T-helper 1 cell (primary cell): ENCODE data around the gene USE1.
"Not testable (repeated sequence)": the region's sequence is repeated elsewhere in the genome, so short reads cannot be mapped to it uniquely, and the experiment has no call there.

Experiments
- DNase-seq, 5 donors: peaks; one replicate each; pipeline ENCODE4 v3.0.0-alpha.2; 2012 to 2020
- total RNA-seq, 4 donors: gene quantifications; one replicate each; lab custom pipeline; 2026; lab: John Stamatoyannopoulos, UW

Gene USE1, protein sequence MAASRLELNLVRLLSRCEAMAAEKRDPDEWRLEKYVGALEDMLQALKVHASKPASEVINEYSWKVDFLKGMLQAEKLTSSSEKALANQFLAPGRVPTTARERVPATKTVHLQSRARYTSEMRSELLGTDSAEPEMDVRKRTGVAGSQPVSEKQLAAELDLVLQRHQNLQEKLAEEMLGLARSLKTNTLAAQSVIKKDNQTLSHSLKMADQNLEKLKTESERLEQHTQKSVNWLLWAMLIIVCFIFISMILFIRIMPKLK
- 13.4 to 20.5 (median 16.7) reads per million in 4 donors for total RNA-seq

DNA sequence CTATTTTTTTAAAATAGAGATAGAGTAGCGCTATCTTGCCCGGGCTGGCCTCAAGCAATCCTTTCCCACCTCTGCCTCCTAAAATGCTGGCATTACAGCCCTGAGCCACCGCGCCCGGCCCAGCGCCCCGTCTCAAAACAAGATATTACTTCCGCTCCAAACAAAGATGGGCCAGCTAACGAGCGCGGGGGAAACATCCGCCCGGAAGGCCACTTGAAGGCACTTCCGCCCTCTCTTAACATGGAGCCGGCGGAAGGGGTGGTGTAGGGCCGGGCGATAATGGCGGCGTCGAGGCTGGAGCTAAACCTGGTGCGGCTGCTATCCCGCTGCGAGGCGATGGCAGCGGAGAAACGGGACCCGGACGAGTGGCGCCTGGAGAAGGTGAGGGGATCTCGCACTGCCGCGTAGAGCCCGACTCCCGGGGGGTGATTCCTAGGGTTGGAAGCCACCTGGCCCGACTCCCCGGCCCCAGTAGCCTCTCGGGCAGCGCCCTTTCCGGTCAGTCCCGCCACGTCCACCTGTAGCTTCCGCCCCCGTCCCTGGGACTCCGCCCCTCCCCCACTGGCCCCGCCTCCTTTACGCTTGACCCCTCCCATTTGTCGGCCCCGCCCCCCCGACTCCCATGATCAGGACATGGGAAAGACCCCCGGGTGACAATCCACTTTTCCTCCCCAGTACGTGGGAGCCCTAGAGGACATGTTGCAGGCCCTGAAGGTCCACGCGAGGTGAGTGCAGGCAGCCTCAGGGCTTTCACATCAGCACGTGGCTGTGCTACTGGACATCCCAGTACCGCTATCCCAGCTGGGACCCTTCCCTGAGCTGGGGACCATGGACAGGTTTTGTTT, at the start of gene USE1:
USE1 (plus strand) TSS at position 231 of the 845 bp plus-strand sequence; CDS start at position 280, 49 bp downstream.
- DNase-seq: peak; percentile 69 to 92 (median 83)

DNA sequence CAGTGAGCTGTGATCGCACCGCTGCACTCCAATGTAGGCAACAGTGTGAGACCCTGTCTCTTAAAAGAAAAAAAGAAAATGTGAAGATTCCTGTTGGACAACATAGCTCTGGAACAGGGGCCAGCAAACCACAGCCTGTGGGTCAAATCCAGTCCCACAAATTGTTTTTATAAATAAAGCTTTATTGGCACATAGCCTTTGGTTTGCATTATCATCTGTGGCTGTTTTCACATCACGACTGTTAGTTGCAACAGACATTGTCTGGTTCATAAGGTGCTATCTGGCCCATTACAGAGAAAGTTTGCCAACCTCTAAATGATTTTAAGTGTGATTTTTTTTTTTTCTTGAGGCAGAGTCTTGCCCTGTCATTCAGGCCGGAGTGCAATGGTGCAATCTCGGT, 49.4 kb upstream of the USE1 start:
- DNase-seq: no peak

DNA sequence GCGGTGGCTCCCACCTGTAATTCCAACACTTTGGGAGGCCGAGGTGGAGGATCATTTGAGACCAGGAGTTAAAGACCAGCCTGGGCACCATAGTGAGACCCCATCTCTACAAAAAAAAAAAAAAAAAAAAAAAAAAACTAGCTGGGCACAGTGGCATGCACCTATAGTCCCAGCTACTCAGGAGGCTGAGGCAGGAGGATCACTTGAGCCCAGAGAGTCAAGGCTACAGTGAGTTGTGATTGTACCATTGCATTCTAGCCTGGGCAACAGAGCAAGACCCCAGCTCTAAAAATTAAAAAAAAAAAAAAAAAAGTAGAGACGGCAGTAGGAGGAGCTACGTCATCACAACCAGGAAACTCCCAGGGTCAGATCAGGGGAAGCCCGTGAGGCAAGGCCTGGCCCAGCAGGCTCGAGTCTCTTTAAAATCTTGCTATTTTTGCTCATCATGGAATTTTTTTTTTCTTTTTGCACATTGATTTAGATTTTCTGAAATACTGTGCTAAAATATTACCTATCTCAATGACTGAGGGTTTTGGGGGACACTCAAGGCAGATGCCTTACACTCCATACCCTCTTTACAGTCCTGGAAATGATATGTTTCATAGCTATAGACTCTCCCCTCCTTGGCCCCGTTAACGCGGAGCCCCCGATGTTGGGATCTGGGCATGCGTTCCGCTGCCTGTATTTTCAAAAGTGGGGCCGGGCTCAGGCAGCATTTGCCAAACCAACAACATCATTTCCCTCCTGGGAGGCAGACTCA, 44.4 kb upstream of the USE1 start:
- DNase-seq: no peak

DNA sequence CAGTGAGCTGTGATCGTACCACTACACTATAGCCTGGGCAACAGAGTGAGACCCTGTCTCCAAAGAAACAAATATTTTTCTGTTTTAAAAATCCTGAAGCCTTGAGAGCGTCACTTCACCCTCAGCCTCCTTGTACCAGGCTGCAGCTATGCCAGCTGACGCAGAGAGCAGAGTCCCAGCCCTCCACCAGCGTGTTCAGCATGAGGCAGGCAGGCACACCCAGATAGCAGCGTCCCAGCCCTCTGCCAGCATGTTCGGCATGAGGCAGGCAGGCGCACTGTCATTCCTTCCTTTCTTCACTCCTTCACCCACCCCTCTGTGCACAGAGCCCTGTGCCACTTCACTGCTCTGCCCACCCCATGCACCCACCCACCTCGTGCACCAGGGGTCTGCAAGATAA, 43.3 kb upstream of the USE1 start:
- DNase-seq: no peak

DNA sequence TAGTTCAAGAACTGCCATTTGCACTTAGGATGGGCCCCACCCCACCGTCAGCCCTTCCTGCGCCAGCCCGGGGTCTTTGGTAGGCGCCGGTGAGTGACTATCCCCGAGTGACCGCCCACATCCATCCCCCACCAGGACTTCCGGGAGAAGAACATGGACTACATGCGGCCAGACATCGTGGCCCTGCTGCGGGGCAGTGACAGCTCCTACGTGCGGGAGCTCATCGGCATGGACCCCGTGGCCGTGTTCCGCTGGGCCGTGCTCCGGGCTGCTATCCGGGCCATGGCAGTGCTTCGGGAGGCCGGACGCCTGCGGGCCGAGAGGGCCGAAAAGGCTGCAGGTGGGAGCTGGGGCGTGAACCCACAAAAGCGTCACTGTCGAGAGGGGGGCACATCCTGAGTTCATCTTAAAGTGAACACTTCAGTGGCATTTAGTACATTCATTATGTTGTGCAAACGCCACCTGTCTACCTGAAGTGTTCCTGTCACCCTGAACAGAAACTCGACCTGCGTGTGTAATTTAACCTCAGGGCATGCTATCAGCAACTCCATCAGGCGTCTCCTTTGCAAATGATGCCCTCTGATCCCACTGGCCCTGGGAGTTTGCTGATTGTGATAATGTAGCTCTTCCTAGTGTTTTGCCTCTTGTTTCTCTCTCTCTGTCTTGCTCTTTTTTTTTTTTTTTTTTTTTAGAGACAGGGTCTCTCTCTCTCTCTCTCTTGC, 42.4 kb upstream of the USE1 start:
- DNase-seq: no peak

DNA sequence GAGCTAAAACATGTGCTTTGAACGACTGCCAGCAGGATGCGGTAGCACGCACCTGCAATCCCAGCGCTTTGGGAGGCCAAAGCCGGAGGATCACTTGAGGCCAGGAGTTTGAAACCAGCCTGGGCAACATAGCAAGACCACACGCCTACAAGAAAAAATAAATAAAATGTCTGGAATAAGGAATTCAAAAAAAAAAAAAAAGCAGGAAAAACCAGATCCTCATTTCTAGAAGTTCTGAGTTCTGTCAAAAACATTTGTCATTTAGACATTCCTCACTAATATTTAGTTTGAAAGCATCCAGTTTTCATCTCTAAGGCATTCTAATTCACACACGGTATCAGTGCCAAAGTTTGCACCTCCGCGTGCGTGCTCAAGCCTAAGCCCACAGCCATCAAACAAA, 36.9 kb upstream of the USE1 start:
- DNase-seq: no peak

DNA sequence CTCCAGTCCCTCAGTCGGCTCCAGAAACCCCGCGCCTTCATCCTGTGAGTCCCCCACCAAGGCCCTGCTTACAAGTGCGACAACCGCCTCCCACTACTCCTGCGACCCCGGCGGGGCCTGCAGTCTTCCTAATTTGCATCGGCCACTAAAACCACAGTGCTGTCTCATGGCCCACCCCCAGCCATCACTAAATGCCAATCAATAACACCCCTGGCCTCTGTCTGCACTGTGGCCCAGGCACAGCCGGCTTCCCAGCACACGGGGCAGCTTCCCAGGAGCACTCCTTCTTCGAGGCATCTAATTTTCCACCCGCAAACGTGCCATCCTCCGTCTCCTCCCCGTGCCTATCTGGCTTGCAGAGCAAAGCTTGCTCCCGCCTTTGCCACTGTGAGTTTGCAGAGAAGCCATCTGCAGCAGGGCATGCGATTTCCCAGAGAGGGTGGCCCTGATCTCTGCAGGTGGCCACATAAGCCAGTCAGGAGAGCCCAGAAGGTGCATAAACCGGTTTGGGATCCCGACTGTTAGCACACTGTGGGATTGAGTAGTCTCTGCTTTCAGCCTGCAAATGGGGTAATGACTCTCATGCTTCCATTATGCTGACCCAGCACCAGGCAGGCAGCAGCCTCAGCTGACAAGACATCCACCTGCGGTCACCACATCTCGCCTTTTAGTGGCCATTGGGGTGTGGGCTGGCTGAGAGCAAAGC, 34.0 kb upstream of the USE1 start:
- DNase-seq: no peak

DNA sequence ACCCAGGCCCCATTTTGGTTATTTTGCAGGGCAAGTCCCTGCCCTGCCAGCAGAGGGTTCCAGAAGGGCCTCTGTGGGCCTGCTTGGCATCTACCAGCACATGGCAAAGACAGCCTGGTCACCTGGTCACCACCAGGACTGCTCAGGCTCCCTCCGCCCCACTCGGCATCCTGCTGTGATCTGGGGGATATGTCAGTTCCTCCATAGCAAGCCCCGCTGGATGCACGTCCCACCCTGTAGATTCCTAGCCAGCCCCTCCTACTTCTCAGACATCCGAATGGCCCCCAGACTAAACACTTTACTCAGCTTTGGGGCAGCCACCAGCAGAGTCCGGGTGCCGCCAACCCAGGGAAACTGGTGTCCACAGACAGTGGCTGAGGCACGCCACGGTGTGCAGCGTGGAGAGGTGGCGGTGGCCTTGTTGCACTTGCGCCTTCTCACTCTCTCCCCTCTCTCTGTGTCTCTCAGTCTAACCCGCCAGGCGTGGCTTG, 31.8 kb upstream of the USE1 start:
- DNase-seq: no peak

DNA sequence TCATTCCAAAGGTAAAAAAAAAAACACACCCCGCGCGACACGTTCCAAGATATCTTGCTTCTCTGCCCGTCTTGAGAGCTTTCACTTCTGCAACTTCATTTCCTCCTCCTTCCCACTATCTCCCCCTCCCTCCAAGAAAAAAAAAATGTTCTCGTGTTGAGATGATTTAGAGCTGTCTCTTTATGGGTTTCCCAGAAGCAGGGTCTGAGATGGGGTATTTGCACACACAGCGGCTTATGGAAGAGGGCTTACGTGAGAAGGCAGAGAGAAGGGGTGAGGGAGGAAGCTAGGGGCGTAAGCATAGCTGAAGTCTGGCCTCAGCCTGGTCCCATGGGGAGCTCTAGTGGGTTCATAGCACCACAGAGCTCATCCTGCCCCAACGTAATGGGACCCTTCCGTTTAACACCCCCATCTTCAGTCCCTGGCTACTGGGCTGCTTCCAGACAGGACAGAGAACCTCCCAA, 31.3 kb upstream of the USE1 start:
- DNase-seq: peak in 1 of 5 donors; percentile 36

DNA sequence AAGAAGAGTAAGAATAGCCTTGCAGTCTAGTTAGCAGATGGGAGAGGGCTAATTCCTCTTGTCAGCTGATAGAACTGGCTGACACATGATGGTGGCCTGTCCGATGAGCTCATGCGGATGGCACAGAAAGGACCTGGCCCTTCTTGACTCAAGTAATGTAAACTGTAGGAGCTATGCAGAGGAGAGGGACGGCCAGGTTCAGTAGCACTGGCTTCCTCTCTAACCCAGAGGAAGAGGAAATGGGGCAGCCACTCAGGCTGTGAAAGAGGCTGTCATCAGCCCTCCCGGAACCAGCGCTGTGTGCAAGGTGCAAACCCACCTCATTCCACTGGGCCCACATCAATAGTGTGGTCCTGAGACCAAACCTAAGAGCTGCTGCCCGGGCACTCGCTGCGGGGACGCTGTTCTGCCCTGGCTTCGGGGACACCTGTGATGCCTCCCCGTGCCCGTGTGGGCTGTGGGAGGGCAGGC, 30.8 kb upstream of the USE1 start:
- DNase-seq: peak in 3 of 5 donors; percentile 21 to 76 (median 29)

DNA sequence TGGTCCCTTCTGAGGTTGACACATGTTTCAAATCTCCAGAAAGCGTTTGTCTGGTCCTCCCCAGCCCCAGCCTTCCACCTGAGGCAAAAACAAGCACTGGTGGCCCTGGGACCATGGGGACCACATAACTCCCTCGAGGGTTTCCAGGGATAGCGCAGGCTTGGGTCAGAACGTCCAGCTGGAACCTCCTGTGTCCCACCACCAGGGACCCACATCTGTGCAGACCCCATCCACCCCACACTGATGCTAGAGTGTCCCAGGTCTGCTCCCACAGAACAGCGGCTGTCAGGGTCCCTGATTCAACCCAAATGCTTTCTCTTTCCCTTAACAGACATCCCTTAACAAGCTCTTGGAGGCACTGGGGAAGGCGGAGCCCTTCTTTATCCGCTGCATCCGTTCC, 29.6 kb upstream of the USE1 start:
- DNase-seq: no peak

DNA sequence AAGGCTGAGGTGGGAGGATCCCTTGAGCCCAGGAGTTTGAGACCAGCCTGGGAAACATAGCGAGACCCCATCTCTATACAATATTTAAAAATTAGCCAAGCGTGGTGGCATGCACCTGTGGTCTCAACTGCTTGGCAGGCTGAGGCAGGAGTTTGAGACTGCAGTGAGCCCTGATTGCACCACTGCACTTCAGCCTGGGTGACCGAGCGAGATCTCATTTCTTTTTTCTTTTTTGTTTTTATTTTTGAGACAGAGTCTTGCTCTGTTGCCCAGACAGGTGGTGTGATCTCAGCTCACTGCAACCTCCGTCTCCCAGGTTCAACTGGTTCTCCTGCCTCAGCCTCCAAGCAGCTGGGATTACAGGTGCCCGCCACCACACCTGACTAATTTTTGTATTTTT, 23.4 kb upstream of the USE1 start:
- not testable (repeated sequence) for DNase-seq

DNA sequence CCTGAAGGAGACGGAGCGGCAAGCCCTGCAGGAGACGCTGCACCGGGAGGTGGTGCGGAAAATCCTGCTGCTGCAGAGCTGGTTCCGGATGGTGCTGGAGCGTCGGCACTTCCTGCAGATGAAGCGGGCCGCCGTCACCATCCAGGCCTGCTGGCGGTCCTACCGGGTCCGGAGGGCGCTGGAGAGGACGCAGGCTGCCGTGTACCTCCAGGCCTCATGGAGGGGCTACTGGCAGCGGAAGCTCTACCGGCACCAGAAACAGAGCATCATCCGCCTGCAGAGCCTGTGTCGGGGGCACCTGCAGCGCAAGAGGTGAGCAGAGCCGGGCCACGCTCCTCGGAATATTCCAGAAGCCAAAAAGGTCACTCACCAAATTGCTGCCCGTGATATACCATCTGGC, 22.4 kb upstream of the USE1 start:
- DNase-seq: no peak

DNA sequence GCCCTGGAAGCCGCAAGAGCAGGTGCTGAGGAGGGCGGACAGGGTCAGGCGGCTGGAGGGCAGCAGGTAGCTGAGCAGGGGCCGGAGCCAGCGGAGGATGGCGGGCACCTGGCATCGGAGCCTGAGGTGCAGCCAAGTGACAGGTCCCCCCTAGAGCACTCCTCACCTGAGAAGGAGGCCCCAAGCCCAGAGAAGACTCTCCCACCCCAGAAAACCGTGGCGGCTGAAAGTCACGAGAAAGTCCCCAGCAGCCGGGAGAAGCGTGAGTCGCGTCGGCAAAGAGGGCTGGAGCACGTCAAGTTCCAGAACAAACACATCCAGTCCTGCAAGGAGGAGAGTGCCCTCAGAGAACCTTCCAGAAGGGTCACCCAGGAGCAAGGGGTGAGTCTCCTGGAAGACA, 20.5 kb upstream of the USE1 start:
- no peak for DNase-seq

DNA sequence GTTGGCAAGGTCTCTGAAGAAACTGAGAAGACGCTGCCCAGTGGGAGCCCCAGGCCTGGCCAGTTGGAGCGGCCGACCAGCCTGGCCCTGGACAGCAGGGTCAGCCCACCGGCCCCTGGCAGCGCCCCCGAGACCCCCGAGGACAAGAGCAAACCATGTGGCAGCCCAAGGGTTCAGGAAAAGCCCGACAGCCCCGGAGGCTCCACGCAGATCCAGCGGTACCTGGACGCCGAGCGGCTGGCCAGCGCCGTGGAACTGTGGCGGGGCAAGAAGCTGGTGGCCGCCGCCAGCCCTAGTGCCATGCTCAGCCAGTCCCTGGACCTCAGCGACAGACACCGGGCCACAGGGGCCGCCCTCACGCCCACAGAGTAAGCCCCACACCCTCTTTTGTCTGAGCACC, 20.1 kb upstream of the USE1 start:
- DNase-seq: no peak

DNA sequence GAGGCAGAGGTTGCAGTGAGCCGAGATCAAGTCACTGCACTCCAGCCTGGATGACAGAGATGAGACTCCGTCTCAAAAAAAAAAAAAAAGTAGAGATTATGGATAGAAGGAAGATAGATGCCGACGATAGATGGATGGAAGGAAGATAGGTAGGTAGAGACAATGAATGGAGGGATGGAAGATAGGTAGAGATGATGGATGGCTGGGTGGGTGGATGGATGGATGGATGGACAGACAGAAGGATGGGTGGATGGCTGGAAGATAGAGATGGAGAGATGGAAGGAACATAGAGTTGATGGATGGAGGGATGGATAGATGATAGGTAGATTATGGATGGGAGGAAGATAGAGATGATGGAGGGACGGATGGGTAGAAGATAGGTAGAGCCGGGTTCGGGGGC, 18.5 kb upstream of the USE1 start:
- no peak for DNase-seq

DNA sequence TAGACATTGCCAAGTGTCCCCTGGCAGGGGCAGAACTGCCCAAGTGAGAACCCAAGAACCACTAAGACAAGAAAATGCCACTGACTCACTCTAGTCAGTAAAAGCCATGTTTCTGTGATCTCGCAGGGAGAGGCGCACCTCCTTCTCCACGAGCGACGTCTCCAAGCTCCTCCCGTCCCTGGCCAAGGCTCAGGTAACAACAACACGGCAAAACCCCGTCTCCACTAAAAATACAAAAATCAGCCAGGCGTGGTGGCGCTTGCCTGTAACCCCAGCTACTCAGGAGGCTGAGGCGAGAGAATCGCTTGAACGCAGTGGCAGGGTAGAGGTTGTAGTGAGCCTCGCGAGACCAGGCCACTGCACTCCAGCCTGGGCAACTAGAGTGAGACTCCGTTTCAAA, 17.5 kb upstream of the USE1 start:
- DNase-seq: no peak

DNA sequence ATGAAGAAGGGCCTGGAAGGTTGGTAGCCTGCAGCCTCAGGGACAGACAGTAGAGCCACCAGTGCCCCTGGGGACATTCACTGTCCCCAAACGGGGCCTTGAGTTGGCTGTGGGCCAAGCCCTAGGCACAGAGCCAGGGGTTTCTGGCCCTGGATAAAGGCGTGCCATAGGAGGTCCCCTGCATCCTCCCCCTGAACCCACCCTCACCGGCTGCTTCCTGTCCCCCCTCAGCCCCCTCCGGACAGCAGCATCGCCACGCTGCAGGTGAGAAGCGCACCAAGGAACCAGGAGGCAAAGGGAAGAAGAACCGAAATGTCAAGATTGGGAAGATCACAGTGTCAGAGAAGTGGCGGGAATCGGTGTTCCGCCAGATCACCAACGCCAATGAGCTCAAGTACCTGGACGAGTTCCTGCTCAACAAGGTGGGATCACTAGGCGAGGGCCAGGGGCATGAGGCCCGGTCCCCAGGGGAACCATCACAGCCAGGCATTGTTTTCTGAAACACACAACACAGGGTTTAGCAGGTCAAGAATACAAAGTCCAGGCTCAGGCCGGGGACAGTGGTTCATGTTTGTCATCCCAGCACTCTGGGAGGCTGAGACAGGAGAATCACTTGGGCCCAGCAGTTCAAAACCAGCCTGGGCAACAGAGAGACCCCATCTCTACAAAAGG, 14.6 kb upstream of the USE1 start:
- no peak for DNase-seq

DNA sequence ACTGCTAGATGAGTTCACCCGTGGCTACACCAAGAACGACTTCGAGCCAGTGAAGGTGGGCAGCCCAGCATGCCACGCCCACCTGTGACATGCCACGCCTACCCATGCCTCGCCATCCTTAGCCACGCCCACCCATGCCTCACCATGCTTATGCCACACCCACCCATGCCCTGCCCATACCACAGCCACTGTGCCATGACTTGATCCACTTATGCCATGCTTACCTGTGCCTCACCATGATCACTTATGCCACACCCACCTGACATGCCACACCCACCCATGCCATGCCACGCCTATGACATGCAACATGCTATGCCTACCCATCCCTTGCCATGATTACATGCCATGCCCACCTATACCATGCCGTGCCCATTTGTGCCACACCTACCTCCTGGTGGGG, 12.9 kb upstream of the USE1 start:
- no peak for DNase-seq

DNA sequence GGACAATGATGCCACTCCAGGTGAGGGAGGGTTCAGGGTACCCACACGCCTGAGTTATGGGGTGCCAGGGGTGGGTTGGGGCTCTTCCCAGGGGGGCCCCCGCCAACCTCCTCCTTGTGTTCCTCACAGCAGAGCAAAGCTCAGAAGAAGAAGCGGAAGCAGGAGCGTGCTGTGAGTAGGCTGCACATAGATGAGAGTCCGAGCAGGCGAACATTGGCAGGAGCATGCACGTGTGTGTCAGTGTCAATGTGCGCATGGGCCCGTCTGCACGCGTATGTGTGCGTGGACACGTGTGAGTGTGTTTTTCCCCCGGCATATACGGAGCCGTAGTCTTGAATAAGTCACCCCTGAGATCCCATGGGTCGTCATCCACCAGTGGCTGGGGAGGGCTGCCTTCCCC, 12.4 kb upstream of the USE1 start:
- DNase-seq: no peak
